Mesendoderm (in vitro differentiated cells): Measurements from ENCODE around the gene ADCK1.
"Not testable (repeated sequence)": the region's sequence is repeated elsewhere in the genome, so short reads cannot be mapped to it uniquely, and the experiment has no call there.

Experiments used
- DNase-seq: peaks from one replicate; pipeline ENCODE4 v3.0.0; 2013
- H2AK5ac ChIP-seq: 2 replicates; pipeline ENCODE4 v1.6.1; 2013; ENCODE audit warnings: low read length, inconsistent platforms
- H2BK120ac ChIP-seq: 2 replicates; pipeline ENCODE4 v1.6.1; 2013; ENCODE audit warnings: low read depth, mild to moderate bottlenecking, low read length, moderate library complexity, mixed read lengths
- H2BK15ac ChIP-seq: replicated peaks from 2 replicates; pipeline ENCODE4 v1.6.1; 2013; ENCODE audit warnings: low read depth, mild to moderate bottlenecking, moderate library complexity
- H2BK5ac ChIP-seq: 2 replicates; pipeline ENCODE4 v1.6.1; 2013; ENCODE audit warnings: low read length, inconsistent platforms
- H3K18ac ChIP-seq: 2 replicates; pipeline ENCODE4 v1.6.1; 2013; ENCODE audit warnings: mild to moderate bottlenecking, low read length, mixed read lengths
- H3K23ac ChIP-seq: one replicate; pipeline ENCODE4 v1.6.1; 2013; ENCODE audit warnings: low read length
- H3K27ac ChIP-seq: 2 replicates; pipeline ENCODE4 v1.5.1; 2013; ENCODE audit warnings: low read depth, mild to moderate bottlenecking, inconsistent platforms, low read length, moderate library complexity
- H3K27me3 ChIP-seq: 2 replicates; pipeline ENCODE4 v1.6.1; 2013; ENCODE audit warnings: low read length, control low read depth, mild to moderate bottlenecking, inconsistent platforms; ENCODE audit not compliant: insufficient read depth, poor library complexity
- H3K36me3 ChIP-seq: 2 replicates; pipeline ENCODE4 v1.6.1; 2013; ENCODE audit warnings: low read length, inconsistent platforms; ENCODE audit not compliant: control insufficient read depth, insufficient read depth
- H3K4ac ChIP-seq: one replicate; pipeline ENCODE4 v1.6.1; 2013; ENCODE audit warnings: low read depth, mild to moderate bottlenecking, low read length, moderate library complexity
- H3K4me1 ChIP-seq: 2 replicates; pipeline ENCODE4 v1.6.1; 2013; ENCODE audit warnings: low read depth, low read length, inconsistent platforms; ENCODE audit not compliant: control insufficient read depth
- H3K4me2 ChIP-seq: 2 replicates; pipeline ENCODE4 v1.6.1; 2013; ENCODE audit warnings: low read length
- H3K4me3 ChIP-seq: 2 replicates; pipeline ENCODE4 v1.5.1; 2013; ENCODE audit warnings: mild to moderate bottlenecking, low read length
- H3K56ac ChIP-seq: one replicate; pipeline ENCODE4 v1.6.1; 2013; ENCODE audit warnings: low read length
- H3K79me1 ChIP-seq: 2 replicates; pipeline ENCODE4 v1.6.1; 2013; ENCODE audit warnings: low read length, inconsistent platforms
- H3K79me2 ChIP-seq: 2 replicates; pipeline ENCODE4 v1.6.1; 2013; ENCODE audit warnings: mild to moderate bottlenecking, low read length; ENCODE audit not compliant: control insufficient read depth, insufficient read depth
- H3K9ac ChIP-seq: 2 replicates; pipeline ENCODE4 v1.6.1; 2013; ENCODE audit warnings: low read length, inconsistent platforms
- H4K5ac ChIP-seq: one replicate; pipeline ENCODE4 v1.6.1; 2013; ENCODE audit warnings: low read length
- H4K8ac ChIP-seq: one replicate; pipeline ENCODE4 v1.6.1; 2013; ENCODE audit warnings: low read depth, mild to moderate bottlenecking, control low read depth, low read length, moderate library complexity
- WGBS: extraction: QIAGEN DNeasy Blood & Tissue Kit; methylation state at CpG from one replicate; pipeline ENCODE4 v1.1.7; 2013; ENCODE audit warnings: low lambda C conversion rate, missing lambda C conversion rate; ENCODE audit not compliant: insufficient coverage; ENCODE audit errors: extremely low coverage; 5-methylcytosine and 5-hydroxymethylcytosine counted together

The ADCK1 gene

DNA sequence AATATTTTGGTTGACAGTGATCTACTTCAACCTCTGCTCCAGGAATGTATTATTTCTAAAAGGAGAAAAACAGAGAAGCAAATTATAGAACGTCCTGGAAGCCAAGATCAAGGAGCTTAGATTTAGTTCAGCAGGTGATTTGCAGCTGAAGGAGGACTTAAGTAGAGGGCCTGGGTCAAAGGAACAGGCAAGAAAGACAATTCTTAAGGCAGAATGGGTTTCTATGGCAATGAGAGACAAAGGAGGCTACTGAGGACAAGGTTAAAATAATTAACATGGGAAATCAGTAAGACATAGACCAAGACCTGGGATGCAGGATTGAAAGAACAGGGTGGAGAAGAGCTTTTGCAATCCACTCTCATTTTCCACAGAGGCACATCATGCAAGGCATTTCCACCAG lies 36.6 kb upstream of the ADCK1 start:
- no peak overlapping the region for H3K56ac ChIP-seq
- no peak overlapping the region for H3K27ac ChIP-seq
- no peak overlapping the region for H2BK120ac ChIP-seq
- H3K23ac ChIP-seq: no peak overlapping the region
- peak; percentile 3 for DNase-seq
- no peak overlapping the region for H3K18ac ChIP-seq
- no peak overlapping the region for H4K5ac ChIP-seq
- peaks cover 11% of the 10 kb centered on the region for H3K79me1 ChIP-seq
- no peak overlapping the region for H3K4ac ChIP-seq
- H2BK5ac ChIP-seq: no peak overlapping the region
- H2AK5ac ChIP-seq: no peak overlapping the region
- no peaks in the 10 kb centered on the region for H3K36me3 ChIP-seq
- no peak overlapping the region for H3K4me3 ChIP-seq
- H3K79me2 ChIP-seq: peaks cover 21% of the 10 kb centered on the region
- no peak overlapping the region for H2BK15ac ChIP-seq
- no peak overlapping the region for H3K9ac ChIP-seq
- WGBS: no CpG with 5 or more reads among the region's 1 CpG
- no peak overlapping the region for H3K4me2 ChIP-seq
- no peaks in the 10 kb centered on the region for H3K4me1 ChIP-seq
- H3K27me3 ChIP-seq: no peaks in the 10 kb centered on the region
- H4K8ac ChIP-seq: no peak overlapping the region

DNA sequence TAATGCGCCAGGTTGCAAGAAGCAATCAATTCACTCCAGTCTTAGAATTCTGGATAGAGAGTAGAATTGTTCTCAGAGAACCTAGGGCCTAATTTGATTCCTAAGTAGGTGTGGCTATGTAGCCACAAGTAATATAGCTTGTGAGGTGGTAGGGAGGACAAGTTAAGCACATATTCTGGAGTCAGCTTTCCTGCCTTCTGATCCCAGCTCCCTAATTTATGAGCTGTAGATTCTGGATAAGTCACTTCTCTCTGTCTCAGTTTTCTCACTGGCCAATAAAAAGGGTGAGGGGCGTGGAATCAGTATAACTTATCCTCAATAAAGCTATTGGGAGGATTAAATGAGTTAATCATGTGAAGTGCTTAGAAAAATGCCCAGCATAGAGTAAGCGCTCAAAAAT lies 35.9 kb upstream of the ADCK1 start:
- DNase-seq: no peak
- peaks cover 6% of the 10 kb centered on the region for H3K79me1 ChIP-seq
- H2AK5ac ChIP-seq: no peak overlapping the region
- H3K4me3 ChIP-seq: no peak overlapping the region
- H3K36me3 ChIP-seq: no peaks in the 10 kb centered on the region
- no CpG with 5 or more reads among the region's 3 CpGs for WGBS
- H3K18ac ChIP-seq: no peak overlapping the region
- H3K79me2 ChIP-seq: peaks cover 15% of the 10 kb centered on the region
- no peak overlapping the region for H3K9ac ChIP-seq
- H3K27me3 ChIP-seq: no peaks in the 10 kb centered on the region
- H2BK120ac ChIP-seq: no peak overlapping the region
- H3K23ac ChIP-seq: no peak overlapping the region
- no peak overlapping the region for H3K4ac ChIP-seq
- no peak overlapping the region for H3K56ac ChIP-seq
- no peak overlapping the region for H2BK5ac ChIP-seq
- H3K4me1 ChIP-seq: no peaks in the 10 kb centered on the region
- H4K5ac ChIP-seq: no peak overlapping the region
- no peak overlapping the region for H4K8ac ChIP-seq
- H2BK15ac ChIP-seq: no peak overlapping the region
- no peak overlapping the region for H3K4me2 ChIP-seq
- no peak overlapping the region for H3K27ac ChIP-seq

DNA sequence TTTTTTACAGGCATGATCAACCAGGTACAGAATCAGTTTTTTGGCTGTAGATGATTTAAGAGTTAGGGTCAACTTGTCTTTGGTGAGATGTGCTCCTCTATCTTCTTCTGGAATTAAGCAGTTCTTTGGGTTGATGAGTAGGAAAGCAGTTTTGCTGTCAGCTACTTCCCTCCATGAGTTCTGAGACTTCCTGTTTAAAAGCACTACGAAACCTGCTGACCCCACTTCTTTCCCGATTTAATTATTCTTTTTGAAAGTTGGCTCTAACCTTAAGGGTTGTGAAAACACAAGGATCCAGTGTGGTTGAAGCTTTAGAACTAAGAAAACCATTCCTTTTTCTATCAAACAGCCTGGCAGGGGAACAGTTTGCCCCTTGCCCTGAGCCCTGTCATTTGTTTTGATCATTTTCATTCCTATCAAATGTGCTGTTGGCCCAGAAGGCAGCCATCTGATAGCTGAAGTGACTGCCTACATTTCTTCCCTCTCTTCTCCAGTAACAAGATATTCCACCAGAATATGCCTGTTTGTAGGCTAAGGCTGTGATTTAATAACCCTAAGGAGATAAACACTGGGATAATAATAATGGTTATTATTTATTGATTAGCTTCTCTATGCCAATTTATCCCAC lies 31.4 kb upstream of the ADCK1 start:
- not testable (repeated sequence) for H2BK5ac ChIP-seq, H2BK120ac ChIP-seq, H3K4me3 ChIP-seq, H3K56ac ChIP-seq, H3K27me3 ChIP-seq, H3K4me2 ChIP-seq, H4K8ac ChIP-seq, H3K79me1 ChIP-seq, H2BK15ac ChIP-seq, H3K27ac ChIP-seq, H3K4me1 ChIP-seq, H3K9ac ChIP-seq, H3K36me3 ChIP-seq, H2AK5ac ChIP-seq, H3K23ac ChIP-seq, H4K5ac ChIP-seq, H3K4ac ChIP-seq, DNase-seq, H3K79me2 ChIP-seq, H3K18ac ChIP-seq
- WGBS: no CpG with 5 or more reads among the region's 2 CpGs

DNA sequence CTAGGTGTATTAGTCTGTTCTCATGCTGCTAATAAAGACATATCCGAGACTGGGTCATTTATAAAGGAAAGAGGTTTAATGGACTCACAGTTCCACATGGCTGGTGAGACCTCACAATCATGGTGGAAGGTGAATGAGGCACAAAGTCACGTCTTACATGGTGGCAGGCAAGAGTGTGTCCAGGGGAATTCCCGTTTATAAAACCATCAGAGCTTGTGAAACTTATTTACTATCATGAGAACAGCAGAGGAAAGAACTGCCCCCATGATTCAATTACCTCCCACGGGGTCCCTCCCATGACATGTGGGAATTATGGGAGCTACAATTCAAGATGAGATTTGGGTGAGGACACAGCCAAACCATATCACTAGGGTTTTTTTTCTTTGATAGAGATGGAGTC lies 25.9 kb upstream of the ADCK1 start:
- H3K79me1 ChIP-seq, H3K27ac ChIP-seq, H3K4me3 ChIP-seq, H4K8ac ChIP-seq, H3K4me1 ChIP-seq, H4K5ac ChIP-seq, H2BK5ac ChIP-seq, H2BK120ac ChIP-seq, H3K18ac ChIP-seq, DNase-seq, H3K4me2 ChIP-seq, H3K36me3 ChIP-seq, H3K56ac ChIP-seq, H3K79me2 ChIP-seq, H3K9ac ChIP-seq, H2BK15ac ChIP-seq, H3K4ac ChIP-seq, H3K23ac ChIP-seq, H2AK5ac ChIP-seq, H3K27me3 ChIP-seq: not testable (repeated sequence)
- WGBS: no CpG with 5 or more reads among the region's 4 CpGs

DNA sequence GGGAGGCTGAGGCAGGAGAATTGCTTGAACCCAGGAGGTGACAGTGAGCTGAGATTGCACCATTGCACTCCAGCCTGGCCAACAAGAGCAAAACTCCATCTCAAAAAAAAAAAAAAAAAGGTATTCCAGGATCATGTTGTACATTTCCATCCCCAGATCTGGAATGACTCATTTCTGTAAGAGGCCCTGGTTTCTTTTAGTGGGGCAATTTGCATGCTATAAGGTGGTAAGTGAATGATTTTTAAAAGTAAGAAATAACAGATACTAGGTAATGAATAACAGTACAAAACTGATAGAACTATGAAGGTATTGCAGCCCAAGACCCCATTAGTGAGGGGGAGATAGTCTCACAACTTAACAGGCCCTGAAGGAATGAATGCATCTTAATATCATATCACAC lies 17.7 kb upstream of the ADCK1 start:
- H3K79me2 ChIP-seq: no peaks in the 10 kb centered on the region
- no peak overlapping the region for H2BK120ac ChIP-seq
- H2BK15ac ChIP-seq: no peak overlapping the region
- no peak overlapping the region for H4K5ac ChIP-seq
- H3K36me3 ChIP-seq: no peaks in the 10 kb centered on the region
- H3K4ac ChIP-seq: no peak overlapping the region
- H3K18ac ChIP-seq: no peak overlapping the region
- H3K79me1 ChIP-seq: no peaks in the 10 kb centered on the region
- DNase-seq: no peak
- no peak overlapping the region for H2AK5ac ChIP-seq
- H3K27ac ChIP-seq: no peak overlapping the region
- no peaks in the 10 kb centered on the region for H3K4me1 ChIP-seq
- H3K4me3 ChIP-seq: no peak overlapping the region
- no peak overlapping the region for H3K9ac ChIP-seq
- H3K4me2 ChIP-seq: no peak overlapping the region
- no peak overlapping the region for H3K23ac ChIP-seq
- H3K56ac ChIP-seq: no peak overlapping the region
- no peaks in the 10 kb centered on the region for H3K27me3 ChIP-seq
- no peak overlapping the region for H4K8ac ChIP-seq
- no peak overlapping the region for H2BK5ac ChIP-seq

DNA sequence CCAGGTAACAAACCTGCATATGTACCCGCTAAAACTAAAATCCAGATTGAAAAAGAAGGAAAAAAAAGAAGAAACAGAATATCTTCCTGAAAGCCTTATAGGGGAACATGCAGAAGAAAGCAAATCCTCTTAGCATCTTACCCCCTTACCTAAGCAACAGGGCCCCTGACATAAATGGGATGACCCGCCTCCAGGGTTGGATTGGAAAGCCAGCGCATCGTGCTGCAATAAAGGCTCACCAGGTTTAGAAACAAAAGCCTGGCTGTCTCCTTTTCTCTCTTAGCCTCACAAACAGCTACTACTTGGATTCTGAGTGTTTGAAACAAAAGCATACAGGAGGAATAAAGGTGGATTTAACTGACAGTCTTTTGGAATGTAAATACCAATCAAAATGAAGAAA lies 13.8 kb upstream of the ADCK1 start:
- no peak overlapping the region for H2BK15ac ChIP-seq
- no peak overlapping the region for H4K5ac ChIP-seq
- H2AK5ac ChIP-seq: no peak overlapping the region
- no peak overlapping the region for H3K27ac ChIP-seq
- H3K4ac ChIP-seq: no peak overlapping the region
- no peaks in the 10 kb centered on the region for H3K79me2 ChIP-seq
- no CpG with 5 or more reads among the region's 4 CpGs for WGBS
- no peaks in the 10 kb centered on the region for H3K4me1 ChIP-seq
- H3K9ac ChIP-seq: no peak overlapping the region
- H3K18ac ChIP-seq: no peak overlapping the region
- no peak overlapping the region for H2BK120ac ChIP-seq
- no peaks in the 10 kb centered on the region for H3K79me1 ChIP-seq
- no peak overlapping the region for H3K4me2 ChIP-seq
- H3K36me3 ChIP-seq: no peaks in the 10 kb centered on the region
- H3K56ac ChIP-seq: no peak overlapping the region
- H3K23ac ChIP-seq: no peak overlapping the region
- H3K27me3 ChIP-seq: no peaks in the 10 kb centered on the region
- no peak overlapping the region for H3K4me3 ChIP-seq
- H2BK5ac ChIP-seq: no peak overlapping the region
- DNase-seq: no peak
- H4K8ac ChIP-seq: no peak overlapping the region
